HEK293 (cell line): Measurements from ENCODE around the gene ALDH3A1.
A peak's percentile ranks its signal among the peaks of the same experiment; 100 is the strongest.

Experiments
- CTCF ChIA-PET: fragments of 350-600 bp; formaldehyde crosslinking; extraction: SDS; loops from one replicate; lab custom pipeline; 2021; ENCODE audit warnings: antibody characterized with exemption; lab: Yijun Ruan, JAX
- POLR2A ChIA-PET: fragments of 300-600 bp; formaldehyde crosslinking; extraction: SDS; loops from one replicate; lab custom pipeline; 2020; ENCODE audit warnings: antibody characterized with exemption, inconsistent platforms; lab: Yijun Ruan, JAX
- H3K27ac ChIP-seq: fragments of 200-500 bp; sonication (Bioruptor generic); 2 replicates; pipeline ENCODE4 v1.5.1; 2014; ENCODE audit warnings: low read depth, low read length, control low read depth, inconsistent platforms; ENCODE audit errors: extremely low read depth
- H3K36me3 ChIP-seq, 2 experiments: fragments of 200-500 bp in 1 of 2; sonication (Bioruptor generic) in 1 of 2; 1 replicate in 1 of 2; 2 replicates in 1 of 2; pipeline ENCODE4 v1.5.1; 2014 to 2017; ENCODE audit warnings: inconsistent platforms in 2 of 2, low read length in 2 of 2; ENCODE audit not compliant: control insufficient read depth in 2 of 2, insufficient read depth in 1 of 2
- H3K4me1 ChIP-seq: fragments of 200-500 bp; sonication (Bioruptor generic); 2 replicates; pipeline ENCODE4 v1.5.1; 2014; ENCODE audit warnings: mild to moderate bottlenecking, low read length, inconsistent platforms; ENCODE audit not compliant: control insufficient read depth, insufficient read depth
- H3K4me3 ChIP-seq: 2 replicates; pipeline ENCODE4 v1.5.1; 2011; ENCODE audit warnings: low read depth, mild to moderate bottlenecking, control low read depth, low read length, moderate library complexity
- H3K9me3 ChIP-seq: fragments of 200-500 bp; sonication (Bioruptor generic); 2 replicates; pipeline ENCODE4 v1.5.1; 2014; ENCODE audit warnings: low read depth, low read length, inconsistent platforms; ENCODE audit not compliant: control insufficient read depth, insufficient read depth
- FEZF1 ChIP-seq: fragments of 450-650 bp; formaldehyde crosslinking; IDR thresholded peaks from 2 replicates; pipeline ENCODE4 v1.5.1; 2016; ENCODE audit warnings: missing biosample characterization, missing genetic modification characterization
- KLF9 ChIP-seq: fragments of 450-650 bp; formaldehyde crosslinking; IDR thresholded peaks from 2 replicates; pipeline ENCODE4 v1.5.1; 2016; ENCODE audit warnings: missing biosample characterization, missing genetic modification characterization, low read depth
- SP3 ChIP-seq: fragments of 450-650 bp; formaldehyde crosslinking; IDR thresholded peaks from 2 replicates; pipeline ENCODE4 v1.5.1; 2016; ENCODE audit warnings: missing biosample characterization, missing genetic modification characterization
- ZBTB21 ChIP-seq: fragments of 450-650 bp; formaldehyde crosslinking; IDR thresholded peaks from 2 replicates; pipeline ENCODE4 v1.5.1; 2017; ENCODE audit warnings: missing biosample characterization, missing genetic modification characterization
- ZBTB44 ChIP-seq: fragments of 450-650 bp; IDR thresholded peaks from 2 replicates; pipeline ENCODE4 v1.5.1; 2018; ENCODE audit warnings: missing biosample characterization, mild to moderate bottlenecking, missing genetic modification characterization
- ZFP69B ChIP-seq: fragments of 450-650 bp; formaldehyde crosslinking; IDR thresholded peaks from 2 replicates; pipeline ENCODE4 v1.5.1; 2016; ENCODE audit warnings: missing biosample characterization, missing genetic modification characterization
- ZNF133 ChIP-seq: fragments of 450-650 bp; formaldehyde crosslinking; IDR thresholded peaks from 2 replicates; pipeline ENCODE4 v1.5.1; 2016; ENCODE audit warnings: missing biosample characterization, missing genetic modification characterization
- ZNF2 ChIP-seq: fragments of 450-650 bp; formaldehyde crosslinking; IDR thresholded peaks from 2 replicates; pipeline ENCODE4 v1.5.1; 2016; ENCODE audit warnings: missing biosample characterization, missing genetic modification characterization
- ZNF202 ChIP-seq: fragments of 450-650 bp; formaldehyde crosslinking; IDR thresholded peaks from 2 replicates; pipeline ENCODE4 v1.5.1; 2016; ENCODE audit warnings: missing biosample characterization, missing genetic modification characterization, borderline replicate concordance
- ZNF335 ChIP-seq: fragments of 450-650 bp; formaldehyde crosslinking; conservative IDR thresholded peaks from 2 replicates; pipeline ENCODE4 v1.5.1; 2016; ENCODE audit warnings: missing biosample characterization, missing genetic modification characterization
- ZNF391 ChIP-seq: fragments of 450-650 bp; formaldehyde crosslinking; IDR thresholded peaks from 2 replicates; pipeline ENCODE4 v1.5.1; 2016; ENCODE audit warnings: low read depth, missing biosample characterization, missing genetic modification characterization, borderline replicate concordance
- ZNF394 ChIP-seq: fragments of 450-650 bp; formaldehyde crosslinking; IDR thresholded peaks from 2 replicates; pipeline ENCODE4 v1.5.1; 2016; ENCODE audit warnings: missing biosample characterization, missing genetic modification characterization, mild to moderate bottlenecking, moderate library complexity, borderline replicate concordance
- ZNF398 ChIP-seq: fragments of 450-650 bp; formaldehyde crosslinking; IDR thresholded peaks from 2 replicates; pipeline ENCODE4 v1.5.1; 2017; ENCODE audit warnings: missing biosample characterization, missing genetic modification characterization
- ZNF449 ChIP-seq: fragments of 450-650 bp; formaldehyde crosslinking; IDR thresholded peaks from 2 replicates; pipeline ENCODE4 v1.5.1; 2017; ENCODE audit warnings: missing biosample characterization, mild to moderate bottlenecking, missing genetic modification characterization, moderate library complexity
- ZNF521 ChIP-seq: fragments of 450-650 bp; formaldehyde crosslinking; IDR thresholded peaks from 2 replicates; pipeline ENCODE4 v1.5.1; 2017; ENCODE audit warnings: missing biosample characterization, mild to moderate bottlenecking, missing genetic modification characterization
- ZNF548 ChIP-seq: fragments of 450-650 bp; formaldehyde crosslinking; IDR thresholded peaks from 2 replicates; pipeline ENCODE4 v1.5.1; 2016; ENCODE audit warnings: missing biosample characterization, missing genetic modification characterization
- ZNF549 ChIP-seq: fragments of 450-650 bp; IDR thresholded peaks from 2 replicates; pipeline ENCODE4 v1.5.1; 2018; ENCODE audit warnings: missing biosample characterization, missing genetic modification characterization, mild to moderate bottlenecking, inconsistent platforms, moderate library complexity
- ZNF580 ChIP-seq: fragments of 450-650 bp; formaldehyde crosslinking; IDR thresholded peaks from 2 replicates; pipeline ENCODE4 v1.5.1; 2016; ENCODE audit warnings: missing biosample characterization, missing genetic modification characterization
- ZNF664 ChIP-seq: fragments of 450-650 bp; formaldehyde crosslinking; IDR thresholded peaks from 2 replicates; pipeline ENCODE4 v1.5.1; 2016; ENCODE audit warnings: missing biosample characterization, missing genetic modification characterization
- ZNF701 ChIP-seq: fragments of 450-650 bp; formaldehyde crosslinking; IDR thresholded peaks from 2 replicates; pipeline ENCODE4 v1.5.1; 2016; ENCODE audit warnings: missing biosample characterization, missing genetic modification characterization
- ZNF76 ChIP-seq: fragments of 450-650 bp; formaldehyde crosslinking; IDR thresholded peaks from 2 replicates; pipeline ENCODE4; 2016; ENCODE audit warnings: low read depth, missing biosample characterization, missing genetic modification characterization, borderline replicate concordance
- ZSCAN16 ChIP-seq: fragments of 450-650 bp; formaldehyde crosslinking; IDR thresholded peaks from 2 replicates; pipeline ENCODE4 v1.5.1; 2016; ENCODE audit warnings: missing biosample characterization, missing genetic modification characterization

The ALDH3A1 gene

GRCh38 chr17:19712436-19713004 is 35.6 kb downstream of the ALDH3A1 start (continued):
- TF ChIP-seq ZNF133 (tag by site-specific recombination) (no peak), FEZF1 (tag by site-specific recombination) (no peak), KLF9 (tag by site-specific recombination) (no peak), ZNF2 (tag by site-specific recombination) (no peak)

- Histone ChIP-seq H3K36me3 (no peaks in the 10 kb centered on the region), H3K4me3 (no peak overlapping the region), H3K9me3 (no peaks in the 10 kb centered on the region)
- CTCF ChIA-PET, result interaction anchor here (0.7 to 2.0 kb wide), 3 partner anchors 11 to 197 kb away, joined by 3 to 6 read pairs (median 5); no protein-coding TSS in a partner anchor
- POLR2A ChIA-PET, result interaction anchor here (1.2 kb wide), 1 partner anchor 332 kb away, joined by 3 read pairs; no protein-coding TSS in a partner anchor
- no peak for TF ChIP-seq ZNF76 (tag by site-specific recombination)
- TF ChIP-seq, all 188 proteins: peak for 0
- no peaks in the 10 kb centered on the region for H3K4me1 ChIP-seq
- H3K27ac ChIP-seq, result no peak overlapping the region
Measured at GRCh38 chr17:19709841-19710240, 38.3 kb downstream of the ALDH3A1 start.

GRCh38 chr17:19708431-19709175 is 39.5 kb downstream of the ALDH3A1 start:
- H3K27ac ChIP-seq, result no peak overlapping the region

GRCh38 chr17:19707728-19708221 is 40.3 kb downstream of the ALDH3A1 start:
- Histone ChIP-seq H3K36me3 (no peaks in the 10 kb centered on the region), H3K4me3 (no peak overlapping the region), H3K9me3 (no peaks in the 10 kb centered on the region), H3K27ac (0 out of 2 replicates have a peak overlapping the region, but pooled peaks have one; percentile 37), H3K4me1 (no peaks in the 10 kb centered on the region)
- ChIA-PET POLR2A (no interaction called here), CTCF (interaction anchor here (2.0 kb wide), 1 partner anchor 59 kb away, joined by 6 read pairs; no protein-coding TSS in a partner anchor)
- TF ChIP-seq ZBTB44 (no peak), ZNF202 (tag by site-specific recombination) (no peak), ZNF664 (tag by site-specific recombination) (no peak), ZNF521 (tag by site-specific recombination) (no peak), ZFP69B (tag by site-specific recombination) (no peak), ZSCAN16 (tag by site-specific recombination) (no peak), ZNF335 (tag by site-specific recombination) (no peak), SP3 (tag by site-specific recombination) (no peak), ZNF549 (tag by site-specific recombination) (no peak), ZNF391 (no peak)

More at GRCh38 chr17:19708431-19709175, 39.5 kb downstream of the ALDH3A1 start:
- no peak overlapping the region for H3K4me3 ChIP-seq
- no peaks in the 10 kb centered on the region for H3K4me1 ChIP-seq
- POLR2A ChIA-PET, result no interaction called here
- H3K36me3 ChIP-seq, result no peaks in the 10 kb centered on the region
- H3K9me3 ChIP-seq, result no peaks in the 10 kb centered on the region
- CTCF ChIA-PET, result interaction anchor here (0.9 to 2.0 kb wide), 3 partner anchors 58 to 346 kb away, joined by 3 to 6 read pairs (median 3); partner anchors contain the start of gene B9D1
- TF ChIP-seq ZNF580 (tag by site-specific recombination), result no peak
- TF ChIP-seq ZNF449 (tag by site-specific recombination), result no peak
- no peak for TF ChIP-seq ZNF394 (tag by site-specific recombination)
- no peak for TF ChIP-seq ZNF548
- TF ChIP-seq ZNF398, result no peak
- no peak for TF ChIP-seq ZBTB21 (tag by site-specific recombination)
- TF ChIP-seq ZNF701 (tag by site-specific recombination), result no peak
